Activated naive CD4-positive, alpha-beta T cell treated with anti-CD3 and anti-CD28 coated beads for 36 hours (primary cell): ENCODE data around the gene ZNRF3. TPM values are rescaled to one million over a fixed set of nuclear protein-coding genes. Genes with fewer than 3 reads are reported as not detected.

Source experiments
- total RNA-seq, 2 experiments: library from RNA; stranded (reverse); gene quantifications; one replicate each; pipeline ENCODE4 v1.2.3, GENCODE V29; 2021

The ZNRF3 gene
- total RNA-seq, 2 experiments from 2014 or later = 1.6 to 2.2 TPM

Other genes with a start within 250 kb of the ZNRF3 start
- 1 to 10 TPM; 1.6 to 1.9 TPM for gene TTC28, start 203.7 kb upstream of the ZNRF3 start, total RNA-seq
- 10 to 100 TPM; 47.8 to 52.6 TPM for gene CHEK2, start 141.8 kb upstream of the ZNRF3 start, total RNA-seq
- 10 to 100 TPM; 12.7 to 13.3 TPM for gene HSCB, start 141.5 kb upstream of the ZNRF3 start, total RNA-seq
- gene CCDC117, start 110.9 kb upstream of the ZNRF3 start, total RNA-seq = 10 to 100 TPM; 28.2 to 28.6 TPM
- gene XBP1, start 83.0 kb upstream of the ZNRF3 start, total RNA-seq = 100 to 1,000 TPM; 106 to 108 TPM
- not detected for gene C22orf31, start 178.3 kb downstream of the ZNRF3 start, total RNA-seq
- under 1 TPM; 0.17 to 0.35 TPM for gene KREMEN1, start 189.5 kb downstream of the ZNRF3 start, total RNA-seq